ENCODE results near the gene RAB31. TPM values are rescaled to one million over a fixed set of nuclear protein-coding genes. Genes with fewer than 3 reads are reported as not detected.

Gene RAB31
- polyA plus RNA-seq, 1 donor (not counting 4 experiments of a cell fraction or from before 2014, with no cell fraction given) = 47.0 TPM

- H3K79me2 ChIP-seq (ENCODE audit: control insufficient read depth, insufficient read depth, low read length) = peaks cover 58% of the 10 kb centered on the region
These were observed 6.9 kb downstream of the RAB31 start for GRCh38 chr18:9715088-9715343.

GRCh38 chr18:9715978-9716774 lies 8.1 kb downstream of the RAB31 start:
- no peak overlapping the region for H3K27ac ChIP-seq (ENCODE audit: control insufficient read depth, insufficient read depth, low read length)
- no peaks in the 10 kb centered on the region for H4K20me1 ChIP-seq (ENCODE audit: control insufficient read depth, extremely low read depth, insufficient read depth, low read length)
- no peak overlapping the region for H2AFZ ChIP-seq (ENCODE audit: control insufficient read depth, low read length)
- no peak overlapping the region for H3K4me3 ChIP-seq (ENCODE audit: control insufficient read depth in 2 of 3, extremely low read depth in 1 of 3, insufficient read depth in 2 of 3, low read depth in 1 of 3, low read length in 3 of 3)
- FAIRE-seq (no peak), DNase-seq (ENCODE audit: low read depth, low spot score) (no peak)
- TF ChIP-seq EZH2 (IDR thresholded peaks at IDR 0.05; ENCODE audit: low read length) (no peak), CTCF (optimal IDR thresholded peaks at IDR 0.05 in 1 of 3, IDR thresholded peaks at IDR 0.05 in 1 of 3, conservative IDR thresholded peaks at IDR 0.05 in 1 of 3; ENCODE audit: extremely low read depth in 1 of 3, insufficient read depth in 2 of 3, low read length in 3 of 3) (no peak)
- H3K9me3 ChIP-seq (ENCODE audit: control insufficient read depth, low read depth, low read length) = no peaks in the 10 kb centered on the region
- no peak overlapping the region for H3K9ac ChIP-seq (ENCODE audit: control insufficient read depth, extremely low read depth, insufficient read depth, low read length)
- H3K4me1 ChIP-seq (ENCODE audit: control insufficient read depth, extremely low read depth, insufficient read depth, low read length) = peaks cover 8% of the 10 kb centered on the region
- peaks cover 3% of the 10 kb centered on the region for H3K9me1 ChIP-seq (ENCODE audit: control insufficient read depth, extremely low read depth, insufficient read depth, low read length)
- H3K36me3 ChIP-seq (ENCODE audit: control insufficient read depth in 2 of 2, extremely low read depth in 1 of 2, insufficient read depth in 2 of 2, low read length in 2 of 2) = peaks cover 0 to under 1% of the 10 kb centered on the region in 2 experiments
- H3K4me2 ChIP-seq (ENCODE audit: control insufficient read depth, extremely low read depth, insufficient read depth, low read depth, low read length) = no peak overlapping the region
- H3K79me2 ChIP-seq (ENCODE audit: control insufficient read depth, insufficient read depth, low read length) = peaks cover 61% of the 10 kb centered on the region
- no peaks in the 10 kb centered on the region for H3K27me3 ChIP-seq (ENCODE audit: control insufficient read depth, extremely low read depth, insufficient read depth, low read length)
- dilution Hi-C loops (cut with MboI; ENCODE audit: extremely low pct_ligation_motif_present, low sequenced_read_pairs) = no loop called here

More at GRCh38 chr18:9715088-9715343, 6.9 kb downstream of the RAB31 start:
- Histone ChIP-seq H3K27ac (ENCODE audit: control insufficient read depth, insufficient read depth, low read length) (no peak overlapping the region), H4K20me1 (ENCODE audit: control insufficient read depth, extremely low read depth, insufficient read depth, low read length) (no peaks in the 10 kb centered on the region), H3K4me3 (ENCODE audit: control insufficient read depth in 2 of 3, extremely low read depth in 1 of 3, insufficient read depth in 2 of 3, low read depth in 1 of 3, low read length in 3 of 3) (no peak overlapping the region), H3K9me3 (ENCODE audit: control insufficient read depth, low read depth, low read length) (no peaks in the 10 kb centered on the region), H2AFZ (ENCODE audit: control insufficient read depth, low read length) (no peak overlapping the region), H3K9ac (ENCODE audit: control insufficient read depth, extremely low read depth, insufficient read depth, low read length) (no peak overlapping the region), H3K4me1 (ENCODE audit: control insufficient read depth, extremely low read depth, insufficient read depth, low read length) (peaks cover 5% of the 10 kb centered on the region), H3K9me1 (ENCODE audit: control insufficient read depth, extremely low read depth, insufficient read depth, low read length) (no peaks in the 10 kb centered on the region), H3K27me3 (ENCODE audit: control insufficient read depth, extremely low read depth, insufficient read depth, low read length) (no peaks in the 10 kb centered on the region), H3K36me3 (ENCODE audit: control insufficient read depth in 2 of 2, extremely low read depth in 1 of 2, insufficient read depth in 2 of 2, low read length in 2 of 2) (peaks cover 3 to 9% of the 10 kb centered on the region in 2 experiments), H3K4me2 (ENCODE audit: control insufficient read depth, extremely low read depth, insufficient read depth, low read depth, low read length) (no peak overlapping the region)
- dilution Hi-C loops (cut with MboI; ENCODE audit: extremely low pct_ligation_motif_present, low sequenced_read_pairs) = no loop called here
- DNase-seq (ENCODE audit: low read depth, low spot score) (no peak), FAIRE-seq (no peak)
- no peak for TF ChIP-seq CTCF (optimal IDR thresholded peaks at IDR 0.05 in 1 of 3, IDR thresholded peaks at IDR 0.05 in 1 of 3, conservative IDR thresholded peaks at IDR 0.05 in 1 of 3; ENCODE audit: extremely low read depth in 1 of 3, insufficient read depth in 2 of 3, low read length in 3 of 3)

Measured in keratinocyte (primary cell).